Forelimb muscle (tissue), 1 donor: ENCODE results near the gene PDE4B. TPM values are rescaled to one million over a fixed set of nuclear protein-coding genes. Genes with fewer than 3 reads are reported as not detected.

Source experiments
- DNase-seq: peaks from one replicate; pipeline ENCODE4 v3.0.0-alpha.2; 2013; ENCODE audit warnings: low read depth
- polyA plus RNA-seq: library from polyadenylated mRNA; unstranded; fragments of 120-200 nt; gene quantifications from one replicate; pipeline ENCODE4 v1.2.1, GENCODE V29; 2013; ENCODE audit not compliant: insufficient read length

The PDE4B gene
- polyA plus RNA-seq, 1 donor: 16.7 TPM

- no peak for DNase-seq
Measured at GRCh38 chr1:66357478-66358197, 564.9 kb downstream of the PDE4B start.

- no peak for DNase-seq
Measured at GRCh38 chr1:66359269-66359668, 566.6 kb downstream of the PDE4B start.

GRCh38 chr1:66359815-66360214 lies 567.1 kb downstream of the PDE4B start:
- no peak for DNase-seq

GRCh38 chr1:66360285-66360724 lies 567.6 kb downstream of the PDE4B start:
- DNase-seq: no peak

- DNase-seq: no peak
Measured at GRCh38 chr1:66364578-66365391, 572.1 kb downstream of the PDE4B start.

- no peak for DNase-seq
Measured at GRCh38 chr1:66365635-66366034, 572.9 kb downstream of the PDE4B start.

GRCh38 chr1:66366634-66367033 lies 573.9 kb downstream of the PDE4B start:
- DNase-seq: no peak

GRCh38 chr1:66367369-66367768 lies 574.7 kb downstream of the PDE4B start:
- DNase-seq: no peak

- no peak for DNase-seq
Measured at GRCh38 chr1:66368261-66368660, 575.6 kb downstream of the PDE4B start.

GRCh38 chr1:66370462-66370971 lies 577.8 kb downstream of the PDE4B start:
- DNase-seq: no peak

GRCh38 chr1:66371233-66372005 lies 578.7 kb downstream of the PDE4B start:
- no peak for DNase-seq

GRCh38 chr1:66372522-66373101 lies 579.9 kb downstream of the PDE4B start:
- DNase-seq: no peak

GRCh38 chr1:66373157-66373591 lies 580.5 kb downstream of the PDE4B start:
- DNase-seq: no peak

- no peak for DNase-seq
Measured at GRCh38 chr1:66374148-66374547, 581.5 kb downstream of the PDE4B start.

GRCh38 chr1:66374561-66375111 lies 581.9 kb downstream of the PDE4B start:
- no peak for DNase-seq

GRCh38 chr1:66375125-66375524 lies 582.4 kb downstream of the PDE4B start:
- DNase-seq: no peak

GRCh38 chr1:66380452-66381212 lies 587.9 kb downstream of the PDE4B start:
- no peak for DNase-seq

- no peak for DNase-seq
Measured at GRCh38 chr1:66381621-66382275, 589.1 kb downstream of the PDE4B start.

- DNase-seq: no peak
Measured at GRCh38 chr1:66383168-66383567, 590.5 kb downstream of the PDE4B start.

GRCh38 chr1:66383611-66384010 lies 590.9 kb downstream of the PDE4B start:
- no peak for DNase-seq
